Hematopoietic multipotent progenitor cell treated with erythropoietin and hydrocortisone succinate and interleukin-3 and kit ligand, for 6 days (in vitro differentiated cells): Measurements from ENCODE around the gene TXNDC12.

Source experiments
- DNase-seq: peaks from one replicate; pipeline ENCODE4 v3.0.0-alpha.2; 2015

Gene TXNDC12

DNA sequence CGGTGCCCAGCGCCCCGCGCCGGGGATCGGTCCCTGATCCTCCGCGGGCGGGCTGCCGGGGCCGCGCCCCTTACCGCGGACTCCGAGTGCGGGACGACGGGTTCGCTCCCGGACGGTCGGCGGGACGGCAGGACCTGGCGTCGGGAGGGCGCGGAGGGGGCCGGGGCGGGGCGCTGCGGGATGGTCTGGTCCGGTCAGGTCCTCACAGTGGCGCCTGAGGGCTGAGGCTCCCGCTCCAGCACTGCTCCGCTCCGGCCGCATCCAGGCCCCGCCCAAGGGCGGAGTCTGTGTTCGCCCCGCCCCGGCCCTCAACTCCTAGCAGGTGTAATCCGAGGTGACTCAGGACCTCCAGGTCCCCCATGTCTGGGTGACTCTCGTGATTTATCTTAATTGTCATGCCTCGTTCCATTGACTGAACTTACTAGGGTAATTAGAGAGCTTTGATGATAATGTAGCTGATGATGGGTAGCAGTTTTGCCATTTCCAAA, 64.5 kb downstream of the TXNDC12 start, which contains the start of gene RAB3B:
TSS of gene RAB3B (minus strand) at position 223 of the 488 bp plus-strand sequence. CDS start 13,583 bp downstream, outside the sequence.
- DNase-seq: peak; percentile 59

DNA sequence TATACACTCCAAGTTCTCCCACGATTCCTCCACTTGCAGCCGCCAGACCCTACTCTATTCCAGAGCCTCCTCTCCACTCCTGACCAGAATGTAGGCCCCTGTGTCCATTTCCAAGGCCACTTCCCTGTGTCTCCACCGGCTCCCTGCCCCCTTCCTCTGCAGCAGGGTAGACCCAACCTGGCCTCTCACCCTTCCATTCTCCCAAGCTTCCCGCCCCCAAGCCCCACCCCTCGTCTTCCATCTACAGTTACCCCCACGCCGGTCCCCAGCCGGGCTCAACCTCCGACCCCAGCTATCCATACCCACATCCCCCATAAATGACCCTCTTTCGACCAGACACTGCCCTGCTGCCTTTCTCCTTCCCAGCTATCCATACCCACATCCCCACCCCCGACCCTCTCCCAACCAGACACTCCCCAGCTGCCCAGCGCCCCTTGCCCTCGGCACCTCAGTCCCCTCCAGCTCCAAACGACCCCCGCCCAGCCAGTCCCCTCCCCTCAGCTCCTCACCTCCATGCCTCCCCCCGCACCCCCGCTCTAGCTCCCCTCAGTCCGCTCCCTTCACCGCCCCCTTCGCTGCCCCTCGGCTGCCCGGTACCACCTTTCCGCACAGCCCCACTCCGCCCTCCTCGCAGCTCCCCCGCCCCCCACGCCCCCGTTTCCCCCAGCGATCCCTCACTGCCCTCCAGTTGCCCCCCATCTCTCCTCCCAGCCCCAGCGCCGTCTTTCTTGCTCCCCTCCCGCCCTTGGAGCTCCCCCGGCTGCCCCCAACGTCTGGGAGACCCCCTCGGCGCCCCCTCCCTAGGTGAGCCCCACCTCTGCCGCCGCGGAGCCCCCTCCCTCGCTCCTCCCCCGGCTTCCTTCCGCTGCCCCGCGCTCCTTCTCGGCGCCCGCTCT, 65.2 kb downstream of the TXNDC12 start:
- DNase-seq: no peak

DNA sequence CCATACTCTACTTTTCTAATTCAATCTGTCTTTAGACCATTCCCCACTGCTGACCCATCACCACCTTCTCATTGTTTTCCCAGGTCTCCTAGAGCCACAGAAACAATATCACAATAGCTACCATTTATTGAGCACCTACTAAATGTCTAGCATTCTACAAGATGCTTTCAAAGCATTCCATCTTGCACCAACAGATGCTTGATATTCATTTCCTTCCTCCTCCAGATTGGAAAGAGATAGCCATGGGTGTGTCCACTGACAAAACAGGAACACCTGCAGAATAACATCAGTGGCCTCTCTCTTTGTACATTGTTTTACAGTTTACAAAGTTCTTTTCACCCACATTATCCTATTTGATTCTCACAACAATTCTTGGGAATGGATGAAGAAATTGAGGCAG, 66.7 kb downstream of the TXNDC12 start:
- DNase-seq: no peak

DNA sequence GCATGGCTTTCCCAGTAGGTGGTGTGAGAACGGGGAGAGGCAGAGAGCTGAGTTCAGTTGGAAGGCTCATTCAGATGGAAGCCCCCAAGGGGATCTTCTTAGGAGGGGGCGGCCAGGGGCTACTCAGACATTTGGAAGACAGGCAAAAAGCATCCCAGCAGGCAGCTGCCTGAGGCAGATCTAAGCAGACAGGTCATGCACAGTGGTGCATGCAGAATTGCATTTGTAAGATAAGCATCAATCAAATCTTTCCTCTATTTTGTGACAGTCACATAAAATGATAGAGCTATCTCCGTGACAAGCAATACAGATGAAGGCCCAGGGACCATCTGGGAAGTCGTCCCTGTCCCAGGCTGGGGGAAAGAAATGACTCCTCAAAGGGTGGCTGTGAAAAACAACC, 68.3 kb downstream of the TXNDC12 start:
- no peak for DNase-seq

DNA sequence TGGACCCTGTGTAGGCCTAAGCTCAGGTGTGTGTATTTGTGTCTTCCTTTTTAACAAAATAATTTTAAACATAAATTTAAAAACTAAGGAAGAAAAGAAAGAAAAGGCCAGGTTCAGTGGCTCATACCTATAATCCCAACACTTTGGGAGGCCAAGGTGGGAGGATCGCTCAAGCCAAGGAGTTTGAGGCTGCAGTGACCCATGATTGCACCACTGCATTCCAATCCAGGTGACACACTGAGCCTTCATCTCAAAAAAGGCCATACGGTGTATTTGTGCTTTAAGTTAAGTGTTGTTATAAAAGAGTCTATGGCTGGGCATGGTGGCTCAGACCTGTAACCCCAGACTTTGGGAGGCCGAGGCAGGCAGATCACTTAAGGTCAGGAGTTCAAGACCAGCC, 72.8 kb downstream of the TXNDC12 start:
- no peak for DNase-seq

DNA sequence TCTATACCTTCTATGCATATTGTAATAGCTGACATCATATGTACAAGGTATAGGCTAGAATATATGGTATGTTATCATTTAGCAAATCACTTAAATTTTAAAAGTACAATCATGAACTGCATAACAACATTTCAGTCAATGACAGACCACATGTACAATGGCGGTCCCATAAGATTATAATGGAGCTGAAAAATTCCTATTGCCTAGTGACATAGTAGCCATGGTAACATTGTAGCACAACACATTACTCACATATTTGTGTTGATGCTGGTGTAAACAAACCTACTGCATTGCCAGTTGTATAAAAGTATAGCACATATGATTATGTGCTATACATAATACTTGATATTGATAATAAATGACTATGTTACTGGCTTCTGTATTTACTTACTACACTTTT, 73.4 kb downstream of the TXNDC12 start:
- DNase-seq: no peak

DNA sequence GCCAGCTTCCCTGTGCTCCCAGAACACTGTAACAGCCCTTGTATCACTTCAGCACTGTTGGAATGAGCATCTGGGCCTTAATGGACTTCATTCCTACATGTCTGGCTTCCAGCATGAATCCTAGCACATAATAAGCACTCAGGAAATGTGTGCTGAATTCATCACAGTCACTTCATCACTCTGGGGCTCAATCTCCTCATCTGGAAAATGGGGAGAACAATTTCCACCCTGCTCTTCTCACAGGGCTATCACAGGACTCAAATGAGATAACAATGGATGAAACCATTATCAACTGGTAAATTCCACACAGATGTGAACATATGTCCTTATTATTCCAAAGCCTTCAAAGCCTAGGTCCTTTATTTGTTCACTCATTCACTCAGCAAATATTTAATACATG, 76.9 kb downstream of the TXNDC12 start:
- no peak for DNase-seq

DNA sequence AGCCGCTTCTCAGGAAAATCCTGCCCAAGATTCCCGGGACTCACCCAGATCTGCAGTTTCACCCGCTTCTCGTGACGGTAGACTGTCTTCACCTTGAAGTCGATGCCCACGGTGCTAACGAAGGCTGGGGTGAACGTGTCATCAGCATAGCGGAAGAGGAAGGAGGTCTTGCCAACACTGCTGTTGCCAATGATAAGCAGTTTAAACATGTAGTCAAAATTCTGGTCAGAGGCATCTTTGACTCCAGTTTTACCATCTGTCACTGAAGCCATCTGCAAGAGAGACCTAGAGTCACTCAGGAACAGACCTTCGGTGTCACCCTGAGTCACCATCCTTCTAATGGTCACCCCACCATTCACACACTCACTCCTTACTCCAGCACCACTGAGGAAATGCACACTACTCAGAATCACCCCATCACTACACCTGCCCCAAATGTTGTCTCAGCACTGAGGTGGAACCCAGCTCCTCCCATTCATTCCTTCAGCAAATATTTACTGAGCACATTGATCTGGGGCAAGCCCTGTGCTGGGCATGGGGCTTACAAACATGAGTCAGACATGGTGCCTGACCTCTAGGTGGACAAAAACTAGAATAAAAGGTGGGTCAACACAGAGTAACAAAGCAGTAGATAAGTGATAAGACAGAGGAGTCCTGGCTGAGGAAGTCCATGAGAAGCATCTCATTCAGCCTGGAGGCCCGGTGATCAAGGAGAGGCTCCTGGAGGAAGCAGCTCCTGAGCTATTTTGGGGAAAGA, 78.0 kb downstream of the TXNDC12 start:
- DNase-seq: peak; percentile 7

DNA sequence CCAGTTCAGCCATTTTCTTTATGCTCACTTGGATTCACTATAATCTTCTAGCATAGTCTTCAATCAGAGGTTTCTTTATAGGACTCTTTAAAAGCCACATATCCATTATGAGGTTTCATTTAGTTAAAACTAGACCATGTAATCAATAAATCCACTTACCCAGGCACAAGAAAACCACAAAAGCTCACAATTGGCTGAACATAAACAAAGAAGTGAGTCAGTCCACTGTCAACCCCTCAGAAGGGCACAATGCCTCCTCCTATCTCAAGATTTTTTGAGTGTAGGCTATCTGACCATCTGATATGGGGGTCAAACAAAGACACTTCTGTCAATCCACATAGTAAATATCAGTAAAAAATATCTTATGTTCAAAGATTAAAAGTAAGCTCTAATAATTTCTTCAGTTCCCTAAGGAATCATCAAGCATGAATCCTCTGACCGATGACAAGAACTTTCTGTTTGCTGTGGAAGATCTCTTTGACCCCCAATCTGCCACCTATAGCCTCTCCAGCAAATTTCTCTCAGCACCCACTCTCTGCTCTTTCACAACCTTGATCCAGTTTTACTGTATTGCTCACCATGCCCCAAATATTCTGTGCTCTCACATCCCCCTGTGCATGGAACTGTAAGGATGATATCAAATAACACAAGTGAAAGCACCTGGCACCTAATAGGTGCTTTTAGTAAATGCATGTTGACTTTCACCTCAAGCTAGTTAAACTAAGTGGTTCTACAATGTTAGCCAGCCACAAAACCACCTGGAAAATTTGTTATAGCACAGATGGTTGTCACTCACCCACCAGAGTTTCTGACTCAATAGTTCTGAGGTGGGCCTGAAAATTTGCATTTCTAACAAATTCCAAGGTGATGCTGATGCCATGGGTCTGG, 81.2 kb downstream of the TXNDC12 start:
- no peak for DNase-seq
